Measurements from ENCODE around the gene UXS1. TPM values are rescaled to one million over a fixed set of nuclear protein-coding genes. Genes with fewer than 3 reads are reported as not detected.
"Not testable (repeated sequence)": the region's sequence is repeated elsewhere in the genome, so short reads cannot be mapped to it uniquely, and the experiment has no call there.

Gene UXS1
- total RNA-seq, 4 donors from 2014 or later = 23.5 to 40.4 (median 33.1) TPM

GRCh38 chr2:106219813-106220212 is 25.7 kb upstream of the UXS1 start:
- Histone ChIP-seq H3K36me3 (no peaks in the 10 kb centered on the region), H3K4me1 (no peaks in the 10 kb centered on the region), H3K27ac (no peak overlapping the region), H3K27me3 (no peaks in the 10 kb centered on the region), H3K4me3 (no peak overlapping the region), H3K9me3 (no peaks in the 10 kb centered on the region)
- DNase-seq = no peak
- TF ChIP-seq POLR2A (IDR thresholded peaks at IDR 0.05) = no peak
- no peak for TF ChIP-seq CTCF (IDR thresholded peaks at IDR 0.05)
- intact Hi-C loops (cut with DNase I) = no loop called here
- 75 to 83% methylated on average over 3 of the region's 3 CpGs for WGBS, 2 donors

- H3K4me1 ChIP-seq; intact Hi-C loops (cut with DNase I); DNase-seq; H3K9me3 ChIP-seq; H3K27me3 ChIP-seq; H3K4me3 ChIP-seq; H3K36me3 ChIP-seq; H3K27ac ChIP-seq: not testable (repeated sequence)
- WGBS, 2 donors = 93 to 95% methylated on average over 5 to 6 of the region's 8 CpGs
Measured at GRCh38 chr2:106219157-106219556, 25.1 kb upstream of the UXS1 start.

GRCh38 chr2:106208874-106209273 is 14.8 kb upstream of the UXS1 start:
- DNase-seq = no peak

GRCh38 chr2:106208399-106208798 is 14.3 kb upstream of the UXS1 start:
- Histone ChIP-seq H3K27me3 (no peaks in the 10 kb centered on the region), H3K4me1 (no peaks in the 10 kb centered on the region), H3K27ac (no peak overlapping the region), H3K36me3 (no peaks in the 10 kb centered on the region), H3K9me3 (no peaks in the 10 kb centered on the region), H3K4me3 (no peak overlapping the region)
- TF ChIP-seq CTCF (IDR thresholded peaks at IDR 0.05) (no peak), POLR2A (IDR thresholded peaks at IDR 0.05) (no peak)
- WGBS, 2 donors = 73 to 83% methylated on average over 1 of the region's 1 CpG
- intact Hi-C loops (cut with DNase I) = no loop called here
- no peak for DNase-seq

More at GRCh38 chr2:106208874-106209273, 14.8 kb upstream of the UXS1 start:
- H3K4me1 ChIP-seq = no peaks in the 10 kb centered on the region
- no peaks in the 10 kb centered on the region for H3K9me3 ChIP-seq
- no peaks in the 10 kb centered on the region for H3K27me3 ChIP-seq
- 85% methylated on average over 2 of the region's 2 CpGs for whole genome bisulfite sequencing, 2 donors
- TF ChIP-seq POLR2A (IDR thresholded peaks at IDR 0.05) = no peak
- TF ChIP-seq CTCF (IDR thresholded peaks at IDR 0.05) = no peak
- no peak overlapping the region for H3K4me3 ChIP-seq
- intact Hi-C loops (cut with DNase I) = no loop called here
- H3K36me3 ChIP-seq = no peaks in the 10 kb centered on the region
- H3K27ac ChIP-seq = no peak overlapping the region

GRCh38 chr2:106207246-106207645 is 13.1 kb upstream of the UXS1 start:
- no peak for DNase-seq
- TF ChIP-seq POLR2A (IDR thresholded peaks at IDR 0.05) (no peak), CTCF (IDR thresholded peaks at IDR 0.05) (no peak)
- Histone ChIP-seq H3K36me3 (no peaks in the 10 kb centered on the region), H3K27ac (no peak overlapping the region), H3K4me3 (no peak overlapping the region), H3K27me3 (no peaks in the 10 kb centered on the region), H3K4me1 (no peaks in the 10 kb centered on the region), H3K9me3 (no peaks in the 10 kb centered on the region)
- 71 to 88% methylated on average over 2 of the region's 2 CpGs for WGBS, 2 donors
- intact Hi-C loops (cut with DNase I) = no loop called here

GRCh38 chr2:106205488-106205887 is 11.4 kb upstream of the UXS1 start:
- Histone ChIP-seq H3K27ac (no peak overlapping the region), H3K4me3 (no peak overlapping the region), H3K27me3 (no peaks in the 10 kb centered on the region), H3K4me1 (no peaks in the 10 kb centered on the region), H3K36me3 (no peaks in the 10 kb centered on the region), H3K9me3 (no peaks in the 10 kb centered on the region)
- no peak for DNase-seq
- intact Hi-C loops (cut with DNase I) = no loop called here
- 53 to 58% methylated on average over 4 of the region's 5 CpGs for WGBS, 2 donors
- TF ChIP-seq POLR2A (IDR thresholded peaks at IDR 0.05) (no peak), CTCF (IDR thresholded peaks at IDR 0.05) (no peak)

GRCh38 chr2:106204551-106204950 is 10.4 kb upstream of the UXS1 start:
- intact Hi-C loops (cut with DNase I); H3K27ac ChIP-seq; H3K27me3 ChIP-seq; H3K36me3 ChIP-seq; DNase-seq; H3K9me3 ChIP-seq; H3K4me3 ChIP-seq; H3K4me1 ChIP-seq: not testable (repeated sequence)
- WGBS, 2 donors = no CpG with 5 or more reads among the region's 1 CpG
